GM19455 (cell line): ENCODE measurements around the gene PRSS36.
A peak's percentile ranks its signal among the peaks of the same experiment; 100 is the strongest.
"Not testable (repeated sequence)": the region's sequence is repeated elsewhere in the genome, so short reads cannot be mapped to it uniquely, and the experiment has no call there.

ENCODE experiments used
- ATAC-seq: cut with Tn5 transposase; IDR thresholded peaks from one replicate; pipeline ENCODE4 v1.9.1; 2021; ENCODE audit not compliant: unreplicated experiment

Gene PRSS36

GRCh38 chr16:31106509-31107464, 43.1 kb downstream of the PRSS36 start:
- no peak for ATAC-seq

GRCh38 chr16:31105677-31106213, 44.1 kb downstream of the PRSS36 start:
- ATAC-seq, result peak; percentile 28

- not testable (repeated sequence) for ATAC-seq
These were observed 48.8 kb downstream of the PRSS36 start for GRCh38 chr16:31100876-31101641.

GRCh38 chr16:31099860-31100638, 49.8 kb downstream of the PRSS36 start:
- ATAC-seq, result no peak

- ATAC-seq, result peak; percentile 79
These were observed 55.3 kb downstream of the PRSS36 start, which contains the start of gene VKORC1 for GRCh38 chr16:31094424-31095120. TSS of gene VKORC1 (minus strand) at chr16:31094797. CDS start at chr16:31094729, 68 bp downstream.

GRCh38 chr16:31094088-31094423, 55.8 kb downstream of the PRSS36 start:
- ATAC-seq, result no peak

GRCh38 chr16:31093132-31093703, 56.6 kb downstream of the PRSS36 start:
- ATAC-seq, result no peak

- ATAC-seq, result no peak
These were observed 57.5 kb downstream of the PRSS36 start for GRCh38 chr16:31092330-31092729.

GRCh38 chr16:31090540-31090939, 59.3 kb downstream of the PRSS36 start:
- ATAC-seq, result no peak

GRCh38 chr16:31089199-31089598, 60.7 kb downstream of the PRSS36 start:
- ATAC-seq, result no peak
